Suppressor macrophage treated with lipopolysaccharide for 1 hour (primary cell): Measurements from ENCODE around the gene MSI2.

ENCODE experiments used
- DNase-seq, 3 donors: peaks; one replicate each; pipeline ENCODE4 v3.0.0-alpha.2; 2020 to 2022

Gene MSI2

DNA sequence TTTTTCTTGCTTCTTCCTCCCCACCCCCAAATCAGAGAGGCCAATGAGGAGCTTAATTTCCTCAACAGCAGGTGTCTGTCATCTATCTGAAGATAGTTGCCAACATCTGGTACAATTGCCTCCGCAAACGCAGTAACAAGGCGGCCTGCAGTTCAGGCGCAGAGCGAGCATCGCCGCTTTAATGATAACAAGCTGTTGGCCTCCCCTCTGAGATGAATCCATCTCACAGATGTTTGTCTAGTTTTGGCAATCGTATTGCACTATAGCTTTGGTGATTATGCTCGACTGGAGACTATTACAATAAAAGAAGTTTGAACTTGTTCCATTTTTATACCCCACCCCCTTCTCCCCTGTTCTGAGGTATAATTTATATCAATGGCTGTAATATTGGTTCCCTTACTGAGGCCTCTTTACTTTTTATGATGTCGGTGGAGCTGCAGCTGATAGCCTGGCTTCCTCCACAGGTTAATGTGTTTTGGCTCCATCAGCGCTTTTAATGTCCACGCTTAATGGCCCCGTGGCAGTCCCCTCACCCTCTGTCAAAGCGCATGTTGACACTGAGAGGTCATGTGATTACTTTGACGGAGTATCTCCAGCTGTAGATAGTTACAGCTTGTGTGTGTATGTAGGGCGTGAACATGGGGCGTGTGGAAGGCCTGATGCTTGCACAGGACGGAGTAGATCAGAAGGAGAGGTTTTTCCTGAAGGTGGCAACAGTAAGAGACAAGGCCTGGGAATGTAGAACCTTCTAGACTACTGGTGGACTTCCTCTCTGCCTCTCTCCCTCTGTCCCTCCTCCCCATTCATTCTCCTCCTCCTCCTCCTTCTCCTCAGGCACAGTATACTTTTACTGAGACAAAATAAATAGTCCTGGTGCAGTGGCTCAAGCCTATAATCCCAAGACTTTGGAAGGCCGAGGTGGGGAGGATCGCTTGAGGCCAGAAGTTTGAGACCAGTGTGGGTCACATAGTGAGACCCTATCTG is 164.7 kb downstream of the MSI2 start:
- no peak for DNase-seq

DNA sequence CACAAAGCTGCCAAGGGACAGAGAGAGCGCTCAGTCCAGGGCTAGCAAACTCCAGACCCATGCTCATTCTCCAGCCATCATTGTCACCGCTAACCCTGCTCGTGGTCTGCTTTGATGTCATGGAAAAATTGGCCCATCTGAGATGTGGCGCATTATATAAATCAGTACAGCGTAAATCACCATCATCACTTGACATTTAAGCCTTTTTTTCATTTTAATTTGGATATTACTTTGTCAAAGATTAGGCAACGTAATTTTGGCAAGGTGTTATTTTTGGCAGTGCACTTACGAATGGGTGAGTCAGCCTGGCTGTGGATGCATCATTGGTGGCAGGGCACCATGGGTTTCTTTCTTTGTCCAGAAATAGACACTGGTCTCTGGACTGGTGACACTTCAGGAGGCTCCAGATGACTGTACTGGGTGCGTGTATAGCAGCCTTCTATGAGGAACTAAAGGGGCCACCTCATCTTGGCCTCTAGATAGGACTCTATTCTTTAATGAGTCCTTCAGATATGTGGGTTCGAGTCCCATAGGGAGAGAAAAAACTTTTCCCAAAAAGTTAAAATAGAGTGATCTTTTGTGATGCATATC is 166.3 kb downstream of the MSI2 start:
- peak; percentile 85 to 92 (median 86) for DNase-seq

DNA sequence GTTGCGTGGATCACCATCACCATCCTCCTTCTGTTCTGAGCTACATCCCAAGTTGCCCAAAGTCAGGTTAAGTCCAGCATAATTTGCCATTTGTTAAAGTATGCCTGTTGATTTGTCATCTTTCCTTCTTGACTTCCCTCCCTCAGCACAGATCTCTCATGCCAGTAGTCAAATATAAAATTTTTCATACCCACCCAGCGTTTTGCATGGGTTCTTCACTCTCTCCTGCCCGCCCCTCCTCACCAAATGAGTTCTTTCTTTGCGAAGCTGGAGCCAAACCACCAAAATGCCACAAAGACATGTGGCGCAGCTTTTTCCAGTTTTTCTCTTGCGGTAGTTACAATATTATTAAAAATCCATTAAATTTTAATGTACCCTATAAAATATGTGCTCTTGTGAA is 167.2 kb downstream of the MSI2 start:
- no peak for DNase-seq

DNA sequence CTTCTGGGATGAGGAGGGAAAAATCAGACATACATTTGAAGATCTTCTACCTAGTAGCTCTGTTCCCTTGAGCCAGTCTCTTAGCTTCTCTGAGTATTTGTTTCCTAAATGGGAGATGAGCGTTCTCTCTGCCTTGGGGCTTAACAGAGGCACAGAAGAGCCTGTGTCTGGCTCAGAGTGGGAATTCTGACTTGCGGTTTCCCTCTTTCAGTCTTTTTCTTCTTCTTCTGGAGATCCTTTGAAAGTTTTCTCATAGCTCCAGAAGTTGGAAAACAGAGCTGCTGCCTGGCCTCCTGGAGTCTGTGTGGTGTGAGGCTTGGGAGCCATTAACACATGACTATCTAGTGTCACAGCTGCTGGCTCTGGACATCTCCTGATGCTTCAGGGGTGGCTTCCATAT is 167.9 kb downstream of the MSI2 start:
- DNase-seq = no peak

DNA sequence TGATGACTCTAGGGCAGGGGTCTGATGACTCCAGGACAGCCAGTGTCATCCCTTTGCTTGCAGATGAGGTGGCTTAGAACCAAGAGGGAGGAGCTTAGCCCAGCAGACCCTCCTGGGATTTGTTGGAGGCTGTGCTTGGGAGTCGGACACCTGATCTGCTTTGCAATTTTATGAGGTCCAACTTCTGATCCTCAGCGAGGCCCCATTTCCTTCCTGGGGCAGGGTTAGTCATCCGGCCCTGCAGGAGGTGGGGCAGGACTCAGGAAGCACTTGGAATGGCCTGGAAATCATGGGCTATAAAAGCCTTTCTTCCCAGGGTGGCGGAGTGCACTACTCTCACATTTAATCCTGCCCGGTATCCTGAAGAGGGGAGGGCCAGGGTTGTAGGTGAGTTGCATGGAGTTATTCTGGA is 168.5 kb downstream of the MSI2 start:
- DNase-seq = peak in 1 of 3 donors; percentile 18

DNA sequence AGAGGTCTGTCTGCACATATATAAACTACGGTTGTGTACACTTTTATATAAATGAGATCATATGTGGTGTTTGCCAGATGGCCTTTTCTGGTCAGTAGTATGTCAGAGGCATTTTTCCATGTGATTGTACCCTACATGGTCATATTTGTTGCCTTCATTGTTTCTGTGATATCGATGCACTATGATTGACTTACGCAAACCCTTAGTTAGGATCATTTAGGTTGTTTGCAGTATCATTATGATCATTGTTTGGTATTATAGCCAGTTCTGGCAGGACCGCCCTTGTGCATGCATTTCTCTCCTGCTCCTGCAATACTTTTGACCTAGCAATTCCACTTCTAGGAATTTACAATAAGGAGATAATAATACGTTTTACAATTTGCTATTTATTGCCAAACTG is 169.1 kb downstream of the MSI2 start:
- DNase-seq = no peak

DNA sequence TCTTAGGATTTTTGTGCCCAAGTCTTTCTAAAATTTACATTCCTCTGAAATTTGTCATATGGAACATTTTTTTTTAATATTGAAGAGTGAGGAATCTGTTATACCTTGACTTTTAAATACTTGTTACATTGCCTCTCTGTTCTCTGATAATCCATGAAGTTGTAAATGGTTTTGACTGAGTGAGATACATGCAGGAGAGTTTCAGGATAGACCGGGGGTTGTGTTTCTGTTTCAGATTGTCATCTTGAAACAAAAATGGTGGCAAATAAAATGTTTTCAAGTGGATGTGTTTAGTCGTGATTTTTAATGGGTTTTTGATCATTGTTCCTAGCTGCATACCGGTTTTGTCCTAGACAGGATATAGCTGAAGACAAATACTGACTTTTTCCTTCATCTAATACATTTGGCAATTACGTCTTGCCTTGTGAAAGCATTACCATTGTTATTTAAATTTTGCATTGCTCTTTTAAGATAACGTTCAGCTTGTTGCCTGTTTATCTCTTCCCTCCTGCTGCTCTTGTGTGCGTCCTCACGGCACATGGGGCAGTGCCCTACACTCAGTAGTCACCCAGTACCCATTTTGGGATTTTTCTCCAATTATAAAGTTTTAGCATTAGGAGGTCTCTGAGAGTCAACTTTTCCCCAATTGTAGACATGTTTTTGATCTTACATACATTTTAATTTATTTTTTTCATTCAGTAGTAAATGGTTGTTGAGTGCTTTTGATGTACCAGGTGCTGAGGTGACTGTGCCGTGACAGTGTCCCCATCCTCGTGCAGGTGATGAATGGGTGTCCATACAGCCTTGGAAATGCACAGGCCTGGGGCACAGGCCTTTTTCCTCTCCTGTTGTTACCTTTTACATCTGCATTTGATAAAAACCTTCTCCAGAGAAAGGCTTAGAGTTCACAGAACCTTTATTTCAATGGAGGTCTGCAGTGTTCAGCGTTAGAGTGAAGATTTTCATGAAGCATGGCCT is 169.9 kb downstream of the MSI2 start:
- DNase-seq = no peak

DNA sequence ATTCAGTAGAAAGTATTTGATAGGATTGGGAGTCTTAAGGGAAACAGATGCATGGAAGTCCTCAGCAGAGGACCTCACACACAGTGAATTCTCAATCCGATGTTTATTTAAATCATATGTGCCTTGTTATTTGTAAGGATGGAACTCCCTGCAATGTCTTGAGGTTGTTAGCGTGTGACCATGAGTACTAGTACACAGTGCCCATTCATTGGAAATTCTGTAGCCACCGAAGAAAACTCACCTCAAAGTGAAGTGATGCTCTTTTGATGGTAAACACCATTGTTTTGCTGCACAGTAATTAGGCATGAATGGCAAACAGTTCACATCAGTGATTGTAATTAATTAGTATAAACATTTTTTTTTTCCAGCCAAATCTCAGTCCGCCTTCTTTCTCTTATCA is 173.6 kb downstream of the MSI2 start:
- DNase-seq = no peak

DNA sequence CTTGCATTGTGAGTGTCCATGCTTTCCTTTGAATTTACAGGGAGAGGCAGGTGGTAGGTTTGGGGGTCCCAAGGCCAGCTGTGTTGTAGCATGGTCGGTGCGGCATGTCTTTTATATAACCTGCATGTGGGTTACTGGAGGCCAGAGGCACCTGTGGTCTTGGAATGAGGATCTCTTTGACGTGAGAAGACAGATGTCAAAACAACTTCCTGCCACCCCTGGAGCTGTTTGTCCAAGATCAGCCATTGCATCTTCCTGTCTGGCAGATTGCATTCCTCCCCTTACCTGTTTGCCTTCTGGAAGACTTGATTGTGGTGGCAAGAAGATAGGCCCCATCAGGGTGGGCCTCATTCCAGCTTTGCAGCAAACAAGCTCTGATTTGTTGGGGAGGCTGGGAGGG is 175.1 kb downstream of the MSI2 start:
- DNase-seq = no peak

DNA sequence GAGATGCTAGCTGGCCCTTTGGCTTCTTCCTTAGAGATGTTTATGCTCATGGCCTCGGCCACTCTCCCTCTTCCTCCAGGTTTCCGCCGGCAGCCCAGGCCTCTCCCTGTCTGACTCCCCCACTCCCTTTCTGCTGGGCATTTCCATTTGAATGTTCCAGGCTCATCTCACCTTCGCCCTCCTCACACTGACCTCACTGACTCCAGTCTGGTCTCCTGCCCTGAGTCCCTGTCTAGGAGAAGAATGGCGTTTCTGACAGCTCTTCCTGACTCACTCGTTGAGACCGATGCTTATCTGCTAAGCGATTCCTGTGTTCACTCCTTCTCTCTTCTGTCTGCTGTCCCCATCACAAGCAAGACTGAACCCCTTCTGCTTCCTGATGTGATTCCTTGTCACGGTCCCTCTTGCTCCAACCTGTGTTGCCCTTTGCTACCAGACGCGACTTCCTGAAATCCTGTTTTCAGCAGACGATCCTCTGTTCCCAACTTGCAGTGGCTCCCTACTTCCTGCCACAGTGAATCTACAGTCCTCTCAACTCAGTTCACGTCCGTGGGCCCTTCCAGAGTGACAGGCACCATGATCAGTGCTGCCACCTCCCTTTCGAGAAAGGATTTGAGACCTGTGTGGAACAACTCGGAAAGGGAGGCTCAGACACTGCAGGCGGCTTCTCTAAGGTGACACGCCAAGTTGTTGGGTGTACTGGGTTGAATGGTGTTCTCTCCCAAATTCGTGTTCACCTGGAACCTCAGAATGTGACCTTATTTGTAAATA is 176.4 kb downstream of the MSI2 start:
- DNase-seq = no peak

DNA sequence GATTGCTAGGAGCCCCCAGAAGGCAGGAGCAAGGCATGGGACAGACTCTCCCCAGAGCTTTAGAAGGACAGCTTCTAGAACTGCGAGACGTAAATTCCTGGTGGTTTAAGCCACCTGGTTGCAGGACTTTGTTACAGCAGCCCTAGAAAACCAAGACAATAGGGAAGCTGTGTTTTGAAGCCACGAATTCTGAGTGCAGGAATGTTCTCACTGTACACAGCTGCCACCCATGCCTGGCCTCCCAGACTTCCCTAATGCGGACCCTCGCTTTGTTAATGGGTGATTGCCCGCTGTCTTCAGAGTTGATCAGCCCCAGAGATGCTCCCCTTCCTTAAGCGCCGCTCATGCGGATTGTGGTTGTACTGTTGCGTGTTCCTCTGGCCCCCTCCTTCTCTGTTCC is 177.1 kb downstream of the MSI2 start:
- no peak for DNase-seq

DNA sequence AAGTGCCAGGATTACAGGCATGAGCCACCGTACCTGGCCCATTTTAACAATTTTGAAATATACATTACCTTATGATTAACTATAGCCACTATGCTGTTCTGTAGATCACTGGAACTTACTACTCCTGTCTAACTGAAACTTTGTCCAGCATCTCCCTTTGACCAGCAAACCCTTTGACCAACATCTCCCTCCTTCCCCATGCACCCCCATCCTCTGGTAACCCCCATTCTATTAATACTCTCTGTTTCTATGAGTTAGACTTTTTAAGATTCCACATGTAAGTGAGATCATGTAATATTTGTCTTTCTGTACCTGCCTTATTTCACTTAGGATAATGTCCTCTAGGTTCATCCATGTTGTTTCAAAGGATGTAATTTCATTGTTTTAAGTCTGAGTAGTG is 178.0 kb downstream of the MSI2 start:
- peak in 1 of 3 donors; percentile 20 for DNase-seq

DNA sequence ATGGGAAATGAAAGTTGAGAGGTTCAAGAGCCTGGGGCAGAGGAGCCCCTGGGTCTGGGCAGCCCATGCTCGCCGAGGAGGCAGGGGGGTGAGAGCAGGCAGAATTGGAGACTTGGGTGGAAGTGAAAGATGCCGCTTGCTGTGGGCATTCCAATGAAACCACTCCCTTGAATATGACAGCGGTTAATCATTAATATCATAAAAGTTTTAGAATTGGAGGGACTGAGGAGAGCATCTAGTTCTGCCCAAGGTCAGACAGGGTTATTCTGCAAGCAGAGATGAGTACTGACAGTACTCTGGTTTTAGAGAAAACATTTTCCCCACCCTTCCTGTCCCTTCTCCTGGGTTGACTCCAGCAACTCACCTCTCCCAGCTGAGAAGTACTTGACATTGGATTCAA is 180.2 kb downstream of the MSI2 start:
- no peak for DNase-seq

DNA sequence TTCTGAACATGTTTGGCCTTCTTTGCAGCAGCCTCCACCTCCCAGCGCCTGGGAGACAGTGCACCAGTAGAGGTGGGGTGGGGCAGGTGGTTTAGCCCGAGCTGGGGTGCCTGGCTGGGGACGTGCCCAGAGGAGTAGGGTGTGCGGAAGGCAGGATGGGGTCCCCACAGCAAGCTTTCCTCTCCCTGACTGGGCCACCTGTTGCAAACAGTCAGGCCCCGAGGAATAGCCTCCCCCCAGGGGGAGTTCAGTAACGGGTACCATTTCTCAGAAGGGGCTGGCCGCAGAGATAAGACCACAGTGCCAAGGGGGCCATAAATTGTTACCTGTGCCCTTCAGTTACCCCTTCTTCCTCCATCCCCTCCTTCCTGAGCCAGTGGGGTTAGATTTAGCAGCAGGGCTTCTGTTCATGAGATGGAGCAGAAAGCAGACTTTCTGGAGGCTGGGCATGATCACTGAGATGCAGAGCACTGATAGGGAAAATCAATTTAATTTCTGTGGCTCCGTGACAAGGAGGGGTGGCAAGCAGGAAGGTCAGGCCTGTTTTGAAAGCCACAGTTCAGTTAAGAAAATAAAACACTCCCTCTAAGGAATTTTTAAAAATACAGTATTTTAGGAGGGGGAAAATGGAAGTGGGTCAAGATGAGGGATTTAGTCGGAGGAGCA is 181.9 kb downstream of the MSI2 start:
- no peak for DNase-seq

DNA sequence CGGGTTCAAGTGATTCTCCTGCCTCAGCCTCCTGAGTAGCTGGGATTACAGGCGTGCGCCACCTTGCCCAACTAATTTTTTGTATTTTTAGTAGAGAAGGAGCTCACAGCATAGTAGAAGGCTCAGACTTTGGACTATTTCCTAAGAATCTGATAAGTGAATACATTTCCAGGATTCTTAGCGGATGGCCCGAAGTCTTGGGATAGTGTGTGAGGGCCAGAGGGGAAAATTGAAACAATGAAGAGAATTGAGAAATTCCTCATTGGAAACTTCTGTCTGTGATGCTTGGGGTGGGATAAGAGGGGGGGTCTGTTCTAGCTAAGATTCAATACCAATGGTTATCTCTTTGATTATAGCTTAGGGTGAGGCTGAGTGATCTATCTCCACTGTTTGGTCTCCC is 183.3 kb downstream of the MSI2 start:
- no peak for DNase-seq

DNA sequence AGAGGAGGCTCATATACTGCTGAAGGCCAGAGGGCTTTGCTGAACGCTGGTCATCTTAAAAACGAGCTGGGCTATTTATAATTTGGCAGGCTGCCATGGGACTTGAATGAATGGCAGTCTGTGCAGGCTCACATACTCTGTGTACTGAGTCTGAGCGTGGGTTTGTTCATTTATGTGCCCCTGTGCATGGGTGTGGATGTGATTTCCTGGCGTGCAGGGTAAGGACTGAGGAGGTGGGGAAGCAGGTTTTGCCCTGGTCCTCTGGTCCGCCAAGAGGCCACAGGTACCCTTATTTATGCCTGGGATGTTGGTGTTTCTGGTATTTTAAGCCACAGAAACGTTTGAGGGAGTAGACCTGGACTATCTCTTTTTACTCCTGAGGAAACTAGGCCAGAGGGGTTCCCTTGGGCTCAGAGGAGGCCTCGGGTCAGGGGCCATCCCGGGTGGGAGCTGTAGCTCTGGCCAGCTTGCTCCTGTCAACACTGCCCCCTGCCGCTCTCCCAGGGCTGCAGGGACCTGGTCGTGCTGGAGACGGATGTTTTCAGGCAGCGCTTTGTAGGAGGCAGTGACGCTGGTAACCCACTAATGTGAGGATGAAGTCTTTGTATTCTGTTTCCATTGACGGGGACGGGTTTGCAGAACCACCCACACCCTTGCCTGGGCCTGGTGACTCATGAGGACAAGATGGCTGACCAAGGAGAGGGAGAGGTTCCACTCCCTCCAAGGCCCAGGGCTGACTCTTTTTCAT is 184.4 kb downstream of the MSI2 start:
- DNase-seq = peak; percentile 82 to 89 (median 86)

DNA sequence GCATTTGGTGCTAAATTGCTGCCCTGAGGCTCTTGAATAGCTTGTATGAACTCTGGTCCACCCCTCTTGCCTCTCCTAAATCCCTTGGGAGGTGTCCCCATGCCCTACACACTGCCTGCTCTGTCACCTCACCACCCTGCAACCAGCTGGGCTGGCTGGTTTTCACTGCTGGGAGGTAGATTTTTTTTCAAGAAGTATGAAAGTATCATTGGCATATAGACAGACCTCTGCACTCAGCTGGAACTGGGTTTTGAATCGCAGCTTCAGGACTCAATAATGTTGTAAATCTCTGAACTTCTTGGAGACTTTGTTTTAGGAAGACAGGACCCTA is 184.9 kb downstream of the MSI2 start:
- no peak for DNase-seq

DNA sequence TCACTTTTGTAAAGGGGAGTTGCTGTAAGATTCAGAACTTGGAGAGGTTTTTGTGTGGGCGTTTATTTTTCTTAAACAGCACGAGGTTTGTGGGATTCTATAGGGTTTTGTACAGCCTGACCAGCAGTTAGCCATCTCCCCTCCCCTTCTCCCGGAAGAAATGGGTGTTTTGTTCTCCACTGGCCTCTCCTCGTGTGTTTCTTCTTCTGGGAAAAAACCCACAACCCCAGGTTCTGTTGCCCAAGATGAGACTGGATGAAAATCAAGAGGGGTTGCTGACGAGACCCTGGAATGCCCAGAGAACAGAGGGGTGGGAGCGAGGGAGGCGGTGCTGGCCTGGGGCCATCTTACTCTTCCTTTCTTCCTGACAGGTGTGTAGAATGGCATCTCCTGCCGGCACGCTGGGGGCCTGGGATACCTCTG is 186.1 kb downstream of the MSI2 start:
- DNase-seq = peak; percentile 24 to 52 (median 39)

DNA sequence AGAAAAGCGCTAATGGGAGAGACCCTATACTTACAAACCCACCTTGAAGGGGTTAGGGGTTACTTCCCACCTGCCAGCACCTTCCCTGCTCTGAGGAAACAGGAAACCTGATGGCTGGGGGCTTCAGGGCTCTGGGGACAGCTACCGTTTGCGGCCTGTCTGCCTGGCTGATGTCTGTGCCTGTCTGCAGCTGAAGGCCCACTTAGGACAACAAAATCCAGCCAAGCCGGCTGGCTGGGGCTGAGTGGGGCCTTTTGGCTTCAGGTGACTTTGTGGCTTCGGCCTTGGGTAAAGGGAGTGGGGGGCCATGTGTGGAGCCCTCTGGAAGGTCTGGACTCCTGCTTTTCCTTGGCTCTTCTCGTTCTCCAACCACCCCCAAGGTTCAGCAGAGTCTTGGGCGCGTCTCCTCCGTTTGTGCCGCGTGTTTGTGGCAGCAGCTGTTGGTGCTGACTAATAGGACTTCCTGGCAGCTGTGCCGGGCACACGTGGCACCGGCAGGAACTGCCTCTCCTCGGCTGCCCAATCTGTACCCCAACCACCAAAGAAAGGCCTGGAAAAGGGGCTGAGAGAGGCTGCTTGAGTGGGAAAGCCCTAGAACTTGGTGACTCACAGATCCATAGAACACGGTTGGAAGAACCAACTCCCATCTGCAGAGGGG is 186.7 kb downstream of the MSI2 start:
- peak; percentile 65 to 73 (median 70) for DNase-seq

DNA sequence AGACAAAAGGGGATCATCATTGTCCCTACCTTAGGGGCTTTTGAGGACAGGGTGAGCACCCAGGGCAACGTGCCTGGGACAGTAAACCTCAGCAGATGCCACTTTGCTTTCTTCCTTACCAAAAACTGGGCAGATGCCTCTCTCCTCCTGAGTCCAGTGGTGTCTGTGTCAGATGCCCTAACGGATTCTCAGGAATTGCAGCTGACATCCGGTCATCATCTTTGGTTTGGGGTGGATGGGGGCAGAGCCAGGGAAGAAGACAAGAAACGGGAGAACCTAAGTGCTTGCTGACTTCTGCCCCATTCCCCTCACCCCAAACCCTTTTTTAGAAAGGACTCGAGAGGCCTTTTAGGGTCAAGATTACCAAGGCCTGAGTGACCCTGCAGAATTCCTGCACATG is 187.5 kb downstream of the MSI2 start:
- no peak for DNase-seq
